HFFc6 (cell line): ENCODE results near the gene C5. TPM values are rescaled to one million over a fixed set of nuclear protein-coding genes. Genes with fewer than 3 reads are reported as not detected.
"Not testable (repeated sequence)": the region's sequence is repeated elsewhere in the genome, so short reads cannot be mapped to it uniquely, and the experiment has no call there.

Source experiments
- DNase-seq: peaks from one replicate; pipeline ENCODE4 v3.0.0-alpha.2; 2018
- H3K27ac Mint-ChIP-seq: 2 replicates; pipeline ENCODE4 v1.8.0; 2020; ENCODE audit warnings: mild to moderate bottlenecking, mixed read lengths
- H3K27me3 Mint-ChIP-seq: 2 replicates; pipeline ENCODE4 v1.8.0; 2021; ENCODE audit warnings: mild to moderate bottlenecking, moderate library complexity, mixed read lengths; ENCODE audit not compliant: insufficient read depth
- H3K36me3 Mint-ChIP-seq: 2 replicates; pipeline ENCODE4 v1.8.0; 2021; ENCODE audit warnings: low read depth, mixed read lengths
- H3K4me1 Mint-ChIP-seq: 2 replicates; pipeline ENCODE4 v1.8.0; 2020; ENCODE audit warnings: low read depth, mixed read lengths
- H3K4me3 Mint-ChIP-seq: 2 replicates; pipeline ENCODE4 v1.8.0; 2020; ENCODE audit warnings: mild to moderate bottlenecking, moderate library complexity, mixed read lengths
- H3K9me3 Mint-ChIP-seq: 2 replicates; pipeline ENCODE4 v1.8.0; 2020; ENCODE audit warnings: mild to moderate bottlenecking, mixed read lengths
- CTCF ChIP-seq: fragments of 200-600 bp; sonication (generic); IDR thresholded peaks from 2 replicates; pipeline ENCODE4 v1.5.0; 2021; ENCODE audit warnings: antibody characterized with exemption, mild to moderate bottlenecking
- total RNA-seq, 6 experiments: library from RNA; stranded (reverse); fragmentation: NEBNext Ultra II Directional; extraction: Animal tissue kit (Norgen Biotek cat#: 25700); gene quantifications; 2 replicates in 1 of 6; 3 replicates in 5 of 6; pipeline ENCODE4 v1.2.3, GENCODE V29; 2021

Gene C5
- total RNA-seq, 6 experiments from 2014 or later, result 1.5 to 2.3 (median 2.1) TPM

- no peak overlapping the region for H3K4me3 Mint-ChIP-seq
- no peak for TF ChIP-seq CTCF
- peaks cover 18% of the 10 kb centered on the region for H3K4me1 Mint-ChIP-seq
- H3K9me3 Mint-ChIP-seq, result no peaks in the 10 kb centered on the region
- H3K27ac Mint-ChIP-seq, result no peak overlapping the region
- H3K27me3 Mint-ChIP-seq, result peaks cover 4% of the 10 kb centered on the region
- no peak for DNase-seq
- no peaks in the 10 kb centered on the region for H3K36me3 Mint-ChIP-seq
Observed at GRCh38 chr9:120974181-120974580, 75.9 kb downstream of the C5 start.

GRCh38 chr9:120971938-120972337 is 78.1 kb downstream of the C5 start:
- H3K4me1 Mint-ChIP-seq, result peaks cover 18% of the 10 kb centered on the region
- peaks cover 4% of the 10 kb centered on the region; the same call in 1 of the 2 replicates for H3K27me3 Mint-ChIP-seq
- no peak overlapping the region for H3K27ac Mint-ChIP-seq
- H3K36me3 Mint-ChIP-seq, result no peaks in the 10 kb centered on the region
- no peak for TF ChIP-seq CTCF
- no peak overlapping the region for H3K4me3 Mint-ChIP-seq
- H3K9me3 Mint-ChIP-seq, result no peaks in the 10 kb centered on the region
- no peak for DNase-seq

GRCh38 chr9:120971471-120971870 is 78.6 kb downstream of the C5 start:
- H3K4me3 Mint-ChIP-seq, H3K27ac Mint-ChIP-seq, DNase-seq, H3K36me3 Mint-ChIP-seq, H3K27me3 Mint-ChIP-seq, H3K9me3 Mint-ChIP-seq: not testable (repeated sequence)
- H3K4me1 Mint-ChIP-seq, result peaks cover 18% of the 10 kb centered on the region

GRCh38 chr9:120970244-120970643 is 79.8 kb downstream of the C5 start:
- no peaks in the 10 kb centered on the region for H3K36me3 Mint-ChIP-seq
- H3K9me3 Mint-ChIP-seq, result no peaks in the 10 kb centered on the region
- H3K4me1 Mint-ChIP-seq, result peaks cover 18% of the 10 kb centered on the region
- no peak overlapping the region for H3K27ac Mint-ChIP-seq
- H3K27me3 Mint-ChIP-seq, result peaks cover 4% of the 10 kb centered on the region; the same call in 1 of the 2 replicates
- no peak overlapping the region for H3K4me3 Mint-ChIP-seq
- DNase-seq, result no peak
- TF ChIP-seq CTCF, result no peak

GRCh38 chr9:120966013-120966369 is 84.1 kb downstream of the C5 start:
- TF ChIP-seq CTCF, result no peak
- DNase-seq, result no peak
- Mint-ChIP-seq H3K36me3 (no peaks in the 10 kb centered on the region), H3K4me3 (no peak overlapping the region), H3K4me1 (peaks cover 6% of the 10 kb centered on the region; the same call in 1 of the 2 replicates), H3K27ac (no peak overlapping the region), H3K27me3 (no peaks in the 10 kb centered on the region), H3K9me3 (no peaks in the 10 kb centered on the region)

GRCh38 chr9:120965344-120966012 is 84.6 kb downstream of the C5 start:
- no peak for TF ChIP-seq CTCF
- no peak for DNase-seq

More at GRCh38 chr9:120965344-120966012, 84.6 kb downstream of the C5 start:
- H3K36me3 Mint-ChIP-seq, result no peaks in the 10 kb centered on the region
- no peak overlapping the region for H3K4me3 Mint-ChIP-seq
- no peak overlapping the region for H3K27ac Mint-ChIP-seq
- peaks cover 5% of the 10 kb centered on the region; the same call in 1 of the 2 replicates for H3K4me1 Mint-ChIP-seq
- no peaks in the 10 kb centered on the region for H3K27me3 Mint-ChIP-seq
- H3K9me3 Mint-ChIP-seq, result no peaks in the 10 kb centered on the region
